ENCODE results near the gene DPYD.
"Not testable (repeated sequence)": the region's sequence is repeated elsewhere in the genome, so short reads cannot be mapped to it uniquely, and the experiment has no call there.

Gene DPYD

DNA sequence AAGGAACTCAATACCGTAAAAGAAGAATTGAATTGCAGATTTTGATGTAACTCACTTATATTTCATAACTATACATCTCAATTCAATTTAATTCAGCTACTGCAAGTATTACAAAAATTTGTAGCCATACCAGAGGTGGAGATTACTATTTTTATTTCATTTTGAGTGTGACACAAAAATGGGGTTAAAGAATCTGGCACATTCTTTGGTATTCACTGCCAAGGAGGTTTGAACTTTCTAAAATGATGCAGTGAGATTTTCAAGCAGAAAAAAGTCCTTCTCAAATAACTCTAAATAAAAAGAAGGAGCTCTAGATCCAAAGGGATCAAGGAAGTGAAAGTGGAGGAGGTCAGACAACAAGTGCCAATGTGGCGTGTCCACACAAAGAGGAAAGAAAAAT is 569.0 kb downstream of the DPYD start:
- H3F3A ChIP-seq (ENCODE audit: insufficient read depth, low read length): no peaks in the 10 kb centered on the region
- no peak overlapping the region for H3K4me2 ChIP-seq (ENCODE audit: low read depth, low read length)
- H3K36me3 ChIP-seq (replicated peaks; ENCODE audit: insufficient read depth, low read length): no peaks in the 10 kb centered on the region
- no peaks in the 10 kb centered on the region for H3K27me3 ChIP-seq (replicated peaks; ENCODE audit: insufficient read depth, low read length)
- no peaks in the 10 kb centered on the region for H3K9me2 ChIP-seq (replicated peaks; ENCODE audit: insufficient read depth, low read length)
- H3K9me3 ChIP-seq (replicated peaks; ENCODE audit: insufficient read depth, low read length): no peaks in the 10 kb centered on the region
- H3K79me2 ChIP-seq (ENCODE audit: low read length): no peaks in the 10 kb centered on the region
- H3K27ac ChIP-seq (ENCODE audit: low read length): no peak overlapping the region
- H3K4me1 ChIP-seq (ENCODE audit: low read length): no peaks in the 10 kb centered on the region
- TF ChIP-seq EZH2phosphoT487 (IDR thresholded peaks at IDR 0.05; ENCODE audit: low read length) (no peak), EZH2 (optimal IDR thresholded peaks at IDR 0.05; ENCODE audit: low read depth, low read length) (no peak)
- TF ChIP-seq, protein P1, sequence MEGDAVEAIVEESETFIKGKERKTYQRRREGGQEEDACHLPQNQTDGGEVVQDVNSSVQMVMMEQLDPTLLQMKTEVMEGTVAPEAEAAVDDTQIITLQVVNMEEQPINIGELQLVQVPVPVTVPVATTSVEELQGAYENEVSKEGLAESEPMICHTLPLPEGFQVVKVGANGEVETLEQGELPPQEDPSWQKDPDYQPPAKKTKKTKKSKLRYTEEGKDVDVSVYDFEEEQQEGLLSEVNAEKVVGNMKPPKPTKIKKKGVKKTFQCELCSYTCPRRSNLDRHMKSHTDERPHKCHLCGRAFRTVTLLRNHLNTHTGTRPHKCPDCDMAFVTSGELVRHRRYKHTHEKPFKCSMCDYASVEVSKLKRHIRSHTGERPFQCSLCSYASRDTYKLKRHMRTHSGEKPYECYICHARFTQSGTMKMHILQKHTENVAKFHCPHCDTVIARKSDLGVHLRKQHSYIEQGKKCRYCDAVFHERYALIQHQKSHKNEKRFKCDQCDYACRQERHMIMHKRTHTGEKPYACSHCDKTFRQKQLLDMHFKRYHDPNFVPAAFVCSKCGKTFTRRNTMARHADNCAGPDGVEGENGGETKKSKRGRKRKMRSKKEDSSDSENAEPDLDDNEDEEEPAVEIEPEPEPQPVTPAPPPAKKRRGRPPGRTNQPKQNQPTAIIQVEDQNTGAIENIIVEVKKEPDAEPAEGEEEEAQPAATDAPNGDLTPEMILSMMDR (IDR thresholded peaks at IDR 0.05; ENCODE audit: low read length): no peak
- H2AFZ ChIP-seq (ENCODE audit: low read length): no peak overlapping the region
- no peak for DNase-seq
- H3K9ac ChIP-seq (ENCODE audit: low read length): no peak overlapping the region
- no peak overlapping the region for H3K4me3 ChIP-seq (ENCODE audit: low read length)
- H4K20me1 ChIP-seq (ENCODE audit: insufficient read depth, low read length): no peaks in the 10 kb centered on the region

DNA sequence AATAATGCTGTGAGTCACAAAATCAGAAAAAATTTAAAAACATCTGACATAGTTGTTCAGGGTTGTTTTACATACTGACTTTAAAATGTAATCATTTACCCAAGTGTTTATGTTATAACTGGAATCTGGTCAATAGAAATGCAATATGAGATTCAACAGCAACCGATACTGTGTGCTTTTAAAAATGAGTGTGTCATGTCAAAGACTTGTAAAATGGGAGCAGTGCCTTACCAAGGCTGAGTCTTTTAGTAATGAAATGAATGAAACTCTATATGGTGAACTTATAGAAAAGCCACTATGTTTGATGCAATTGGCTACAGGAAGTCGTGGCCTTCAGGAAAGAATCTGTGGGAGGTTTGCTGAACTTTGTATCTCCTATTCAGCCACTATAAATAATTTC is 570.2 kb downstream of the DPYD start:
- no peak overlapping the region for H3K27ac ChIP-seq (ENCODE audit: low read length)
- no peak overlapping the region for H3K9ac ChIP-seq (ENCODE audit: low read length)
- DNase-seq: no peak
- H3K36me3 ChIP-seq (replicated peaks; ENCODE audit: insufficient read depth, low read length): no peaks in the 10 kb centered on the region
- no peaks in the 10 kb centered on the region for H4K20me1 ChIP-seq (ENCODE audit: insufficient read depth, low read length)
- no peaks in the 10 kb centered on the region for H3K4me1 ChIP-seq (ENCODE audit: low read length)
- no peaks in the 10 kb centered on the region for H3K9me3 ChIP-seq (replicated peaks; ENCODE audit: insufficient read depth, low read length)
- H3K4me2 ChIP-seq (ENCODE audit: low read depth, low read length): no peak overlapping the region
- no peaks in the 10 kb centered on the region for H3K27me3 ChIP-seq (replicated peaks; ENCODE audit: insufficient read depth, low read length)
- no peak overlapping the region for H2AFZ ChIP-seq (ENCODE audit: low read length)
- no peaks in the 10 kb centered on the region for H3F3A ChIP-seq (ENCODE audit: insufficient read depth, low read length)
- H3K9me2 ChIP-seq (replicated peaks; ENCODE audit: insufficient read depth, low read length): no peaks in the 10 kb centered on the region
- TF ChIP-seq, protein P1 (IDR thresholded peaks at IDR 0.05; ENCODE audit: low read length): no peak
- TF ChIP-seq EZH2phosphoT487 (IDR thresholded peaks at IDR 0.05; ENCODE audit: low read length): no peak
- no peak for TF ChIP-seq EZH2 (optimal IDR thresholded peaks at IDR 0.05; ENCODE audit: low read depth, low read length)
- H3K4me3 ChIP-seq (ENCODE audit: low read length): no peak overlapping the region
- no peaks in the 10 kb centered on the region for H3K79me2 ChIP-seq (ENCODE audit: low read length)

DNA sequence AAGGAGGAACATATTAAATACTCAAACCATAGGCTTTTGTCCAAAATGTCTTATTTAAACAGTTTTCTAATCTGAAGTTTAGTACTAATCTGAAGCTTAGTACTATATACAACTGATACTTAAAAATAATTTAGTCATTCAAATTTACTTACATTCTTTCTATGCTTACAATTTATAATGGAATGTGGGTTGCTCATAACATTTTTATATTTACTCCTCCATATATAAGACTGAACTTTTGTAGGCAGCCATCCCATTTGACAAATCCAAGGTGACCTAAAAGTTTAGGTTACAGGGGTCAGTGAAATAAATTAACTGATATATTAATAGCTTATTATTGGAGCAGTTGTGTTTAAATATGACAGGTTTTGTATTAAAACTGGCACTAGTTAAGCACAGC is 570.6 kb downstream of the DPYD start:
- Histone ChIP-seq H3F3A (ENCODE audit: insufficient read depth, low read length) (no peaks in the 10 kb centered on the region), H3K79me2 (ENCODE audit: low read length) (no peaks in the 10 kb centered on the region), H3K9me3 (replicated peaks; ENCODE audit: insufficient read depth, low read length) (no peaks in the 10 kb centered on the region), H3K4me1 (ENCODE audit: low read length) (no peaks in the 10 kb centered on the region), H3K9me2 (replicated peaks; ENCODE audit: insufficient read depth, low read length) (no peaks in the 10 kb centered on the region), H3K4me2 (ENCODE audit: low read depth, low read length) (no peak overlapping the region), H3K27ac (ENCODE audit: low read length) (no peak overlapping the region), H4K20me1 (ENCODE audit: insufficient read depth, low read length) (no peaks in the 10 kb centered on the region), H3K4me3 (ENCODE audit: low read length) (no peak overlapping the region), H2AFZ (ENCODE audit: low read length) (no peak overlapping the region), H3K36me3 (replicated peaks; ENCODE audit: insufficient read depth, low read length) (no peaks in the 10 kb centered on the region), H3K27me3 (replicated peaks; ENCODE audit: insufficient read depth, low read length) (no peaks in the 10 kb centered on the region), H3K9ac (ENCODE audit: low read length) (no peak overlapping the region)
- TF ChIP-seq, protein P1 (IDR thresholded peaks at IDR 0.05; ENCODE audit: low read length): no peak
- TF ChIP-seq EZH2 (optimal IDR thresholded peaks at IDR 0.05; ENCODE audit: low read depth, low read length) (no peak), EZH2phosphoT487 (IDR thresholded peaks at IDR 0.05; ENCODE audit: low read length) (no peak)
- no peak for DNase-seq

DNA sequence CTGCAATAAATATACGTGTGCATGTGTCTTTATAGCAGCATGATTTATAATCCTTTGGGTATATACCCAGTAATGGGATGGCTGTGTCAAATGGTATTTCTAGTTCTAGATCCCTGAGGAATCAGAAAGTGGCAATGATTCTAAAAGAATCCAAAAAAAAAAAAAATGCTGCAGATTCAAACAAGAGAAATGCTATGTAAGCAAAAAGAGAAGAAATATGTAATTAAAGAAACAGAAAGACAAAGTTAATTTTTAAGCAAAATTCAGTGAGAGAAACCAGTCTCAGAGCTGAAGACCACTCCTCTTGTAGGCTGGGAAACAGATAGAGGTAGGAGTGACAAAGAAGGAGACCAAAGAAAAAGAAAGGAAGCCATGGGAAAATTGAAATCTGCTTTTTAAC is 571.0 kb downstream of the DPYD start:
- not testable (repeated sequence) for H4K20me1 ChIP-seq (ENCODE audit: insufficient read depth, low read length); DNase-seq; H2AFZ ChIP-seq (ENCODE audit: low read length); H3K4me2 ChIP-seq (ENCODE audit: low read depth, low read length); H3K9ac ChIP-seq (ENCODE audit: low read length); H3K79me2 ChIP-seq (ENCODE audit: low read length); H3F3A ChIP-seq (ENCODE audit: insufficient read depth, low read length); H3K27ac ChIP-seq (ENCODE audit: low read length); H3K4me1 ChIP-seq (ENCODE audit: low read length); H3K9me3 ChIP-seq (replicated peaks; ENCODE audit: insufficient read depth, low read length); H3K4me3 ChIP-seq (ENCODE audit: low read length); H3K36me3 ChIP-seq (replicated peaks; ENCODE audit: insufficient read depth, low read length); H3K27me3 ChIP-seq (replicated peaks; ENCODE audit: insufficient read depth, low read length); H3K9me2 ChIP-seq (replicated peaks; ENCODE audit: insufficient read depth, low read length)
